Stimulated activated CD4-positive, alpha-beta T cell treated with anti-CD3 and anti-CD28 coated beads, Interleukin-15, amount 100 ng/mL, for 24 hours (primary cell): Measurements from ENCODE around the gene CC2D2A.
"Not testable (repeated sequence)": the region's sequence is repeated elsewhere in the genome, so short reads cannot be mapped to it uniquely, and the experiment has no call there.

Experiments
- DNase-seq: peaks from one replicate; pipeline ENCODE4 v3.0.0-alpha.2; 2020

CC2D2A gene

DNA sequence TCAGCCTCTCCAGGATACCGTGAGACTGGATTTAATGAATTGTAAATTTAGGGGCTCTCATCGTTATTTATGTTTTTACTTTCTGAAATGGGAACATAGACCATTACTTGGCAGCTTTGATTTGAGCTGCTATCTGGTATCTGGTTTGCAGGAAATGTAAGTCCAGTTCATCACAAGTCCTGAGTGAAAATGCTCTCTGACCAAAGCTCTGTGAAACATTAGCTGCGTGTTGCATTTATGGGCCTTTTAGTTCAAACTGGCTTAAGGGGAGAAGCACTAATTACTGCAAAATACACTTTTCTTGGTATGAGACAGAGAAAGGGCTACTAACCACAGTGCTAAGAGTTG is 420 bp downstream of the CC2D2A start:
- DNase-seq, result no peak

DNA sequence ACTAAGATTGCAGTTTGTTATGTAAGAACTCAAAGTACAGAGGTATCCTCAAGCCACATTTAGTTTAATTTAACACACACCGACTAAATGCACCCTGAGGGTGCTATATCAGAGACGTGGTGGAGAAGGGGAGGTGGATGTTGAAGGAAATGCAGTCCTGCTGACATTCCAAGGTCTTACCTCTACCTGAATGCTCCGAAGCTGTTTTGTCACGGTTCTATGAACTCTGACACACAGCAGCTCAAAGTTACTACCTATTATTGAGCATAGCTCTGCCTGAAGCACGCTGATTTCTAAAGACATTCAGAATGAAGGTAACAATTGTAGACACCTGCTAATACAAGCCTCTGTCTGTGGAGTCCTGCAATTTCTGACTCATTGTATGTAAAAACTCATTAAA is 6.7 kb downstream of the CC2D2A start:
- DNase-seq, result no peak

DNA sequence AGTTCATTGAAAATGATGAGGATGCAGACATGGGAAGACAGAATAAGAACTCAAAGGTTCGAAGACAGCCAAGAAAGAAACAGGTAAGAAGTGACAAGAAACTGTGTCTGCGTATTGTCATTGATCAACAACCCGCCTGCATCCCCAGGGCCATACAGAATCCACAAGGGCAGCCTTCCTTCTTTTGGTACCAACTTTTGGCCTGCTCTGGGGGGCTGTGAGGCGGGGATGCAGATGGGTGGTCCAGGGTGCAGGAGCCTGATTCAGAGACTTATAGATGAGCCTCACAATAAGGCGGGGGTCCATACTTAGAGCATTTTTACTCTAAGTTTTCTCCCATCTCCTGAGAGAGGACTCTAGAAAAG is 9.0 kb downstream of the CC2D2A start:
- DNase-seq, result no peak

DNA sequence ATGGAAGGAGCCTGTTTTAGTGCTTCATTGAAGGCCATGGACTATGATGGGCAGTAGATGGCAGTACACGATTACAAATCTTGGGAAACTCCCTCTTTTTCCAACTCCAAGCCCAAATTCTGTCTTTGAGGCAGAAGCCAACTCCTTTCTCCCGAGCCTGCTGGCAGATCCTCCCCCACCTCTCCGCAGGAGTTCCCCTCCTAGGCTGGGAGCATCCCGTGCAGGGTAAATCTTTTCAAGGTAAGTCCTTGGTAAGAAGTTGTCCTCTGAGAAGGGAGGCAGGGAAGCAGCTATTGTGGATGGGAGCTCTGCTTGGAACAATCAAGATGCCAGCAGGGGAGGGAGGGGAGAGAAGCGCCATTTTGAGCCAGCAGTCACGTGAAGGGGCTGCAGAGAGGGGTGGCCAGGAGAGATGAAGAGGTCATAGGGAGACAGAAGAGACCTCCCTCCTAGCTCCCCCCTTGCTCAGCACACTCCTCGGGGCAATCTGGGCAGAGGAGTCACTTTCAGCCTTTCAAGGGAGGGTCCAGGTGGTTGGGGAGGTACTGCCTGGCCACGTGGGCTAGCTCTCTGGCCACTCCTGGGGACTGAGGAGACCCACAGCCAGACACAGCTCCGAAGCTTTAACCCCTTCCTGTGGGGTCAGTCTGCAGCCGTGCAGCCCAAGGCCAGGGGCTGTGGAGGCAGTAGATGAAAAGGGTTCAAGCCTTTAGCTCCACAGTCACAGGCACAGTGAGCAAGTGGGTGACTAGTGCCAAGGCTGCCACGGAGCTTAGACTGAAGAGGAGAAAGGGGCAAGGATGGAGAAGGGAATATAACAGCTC is 9.6 kb downstream of the CC2D2A start:
- no peak for DNase-seq

DNA sequence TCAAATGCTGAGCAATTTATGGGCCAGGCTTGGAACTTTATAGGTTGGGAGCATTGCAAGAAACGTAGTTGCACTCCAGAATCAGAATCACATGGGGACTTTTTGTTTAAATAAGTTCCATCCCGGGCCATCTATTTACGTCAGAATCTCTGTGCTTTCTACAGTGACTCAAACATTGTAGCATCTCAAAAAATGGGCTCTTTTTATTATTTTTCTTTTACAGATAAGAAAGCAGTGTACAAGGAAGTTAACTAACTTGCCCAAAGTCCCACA is 10.2 kb downstream of the CC2D2A start:
- DNase-seq, result no peak

DNA sequence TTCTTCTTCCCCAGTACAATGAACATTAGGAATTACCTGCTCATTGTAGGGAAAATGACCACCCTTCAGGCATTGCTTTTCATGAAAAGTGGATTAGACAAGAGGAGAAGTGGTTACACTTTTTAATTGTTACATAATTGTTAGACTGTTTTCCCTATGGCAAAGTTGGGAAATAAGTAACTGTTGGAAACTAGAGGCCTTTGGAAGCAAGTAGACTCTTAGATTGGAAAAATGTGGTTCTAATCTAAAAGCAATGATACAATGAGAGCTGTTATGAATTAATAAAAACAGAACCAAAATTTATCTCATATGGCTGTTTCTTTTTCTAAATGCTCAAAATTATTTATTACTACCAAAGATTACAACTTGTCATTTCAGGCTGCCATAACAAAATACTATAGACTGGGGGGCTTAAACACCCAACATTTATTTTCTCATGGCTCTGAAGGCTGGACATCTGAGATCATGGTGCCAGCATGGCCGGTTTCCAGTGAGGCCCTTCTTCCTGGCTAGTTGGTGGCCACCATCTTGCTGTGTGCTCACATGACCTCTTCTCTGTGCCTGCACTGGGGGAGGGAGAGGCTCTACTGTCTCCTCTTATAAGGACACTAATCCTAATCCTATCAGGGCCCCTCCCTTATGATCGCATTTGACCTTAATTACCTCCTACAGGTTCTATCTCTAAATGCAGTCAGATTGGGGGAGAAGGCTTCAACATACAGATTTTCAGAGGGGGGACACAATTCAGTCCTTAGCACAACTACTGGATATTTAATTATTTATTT is 12.5 kb downstream of the CC2D2A start:
- no peak for DNase-seq

DNA sequence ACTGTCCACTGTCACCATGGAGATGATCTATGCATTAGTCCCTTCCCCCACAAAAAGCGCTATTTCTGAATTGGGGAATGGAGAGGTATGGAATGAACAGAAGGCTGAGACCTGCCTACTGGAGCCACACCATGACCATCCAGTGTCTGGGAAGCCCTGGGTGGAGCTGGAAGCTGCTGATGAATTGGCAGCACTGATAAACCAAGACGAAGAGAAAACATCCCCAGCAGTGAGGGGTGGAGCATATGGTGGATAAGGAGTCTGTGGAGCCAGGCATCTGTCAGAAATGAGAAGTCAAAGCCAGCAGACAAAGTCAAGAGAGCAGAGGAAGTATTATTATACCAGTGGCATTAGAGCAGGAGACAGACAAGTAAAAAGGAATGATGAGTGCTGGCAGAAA is 13.2 kb downstream of the CC2D2A start:
- DNase-seq, result no peak

DNA sequence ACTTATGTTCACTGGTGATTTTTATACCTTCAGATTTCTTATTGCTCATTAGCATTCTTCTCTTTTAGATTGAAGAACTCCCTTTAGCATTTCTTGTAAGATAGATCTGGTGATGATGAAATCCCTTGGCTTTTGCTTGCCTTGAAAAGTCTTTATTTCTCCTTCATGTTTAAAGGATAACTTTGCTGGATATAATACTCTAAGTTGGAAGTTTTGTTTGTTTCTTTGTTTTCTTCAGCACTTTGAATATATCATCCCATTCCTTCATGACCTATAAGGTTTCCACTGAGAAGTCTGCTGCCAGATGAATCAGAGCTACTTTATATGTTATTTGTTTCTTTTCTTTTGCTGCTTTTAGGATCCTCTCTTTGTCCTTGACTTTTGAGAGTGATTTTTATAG is 18.5 kb downstream of the CC2D2A start:
- no peak for DNase-seq

DNA sequence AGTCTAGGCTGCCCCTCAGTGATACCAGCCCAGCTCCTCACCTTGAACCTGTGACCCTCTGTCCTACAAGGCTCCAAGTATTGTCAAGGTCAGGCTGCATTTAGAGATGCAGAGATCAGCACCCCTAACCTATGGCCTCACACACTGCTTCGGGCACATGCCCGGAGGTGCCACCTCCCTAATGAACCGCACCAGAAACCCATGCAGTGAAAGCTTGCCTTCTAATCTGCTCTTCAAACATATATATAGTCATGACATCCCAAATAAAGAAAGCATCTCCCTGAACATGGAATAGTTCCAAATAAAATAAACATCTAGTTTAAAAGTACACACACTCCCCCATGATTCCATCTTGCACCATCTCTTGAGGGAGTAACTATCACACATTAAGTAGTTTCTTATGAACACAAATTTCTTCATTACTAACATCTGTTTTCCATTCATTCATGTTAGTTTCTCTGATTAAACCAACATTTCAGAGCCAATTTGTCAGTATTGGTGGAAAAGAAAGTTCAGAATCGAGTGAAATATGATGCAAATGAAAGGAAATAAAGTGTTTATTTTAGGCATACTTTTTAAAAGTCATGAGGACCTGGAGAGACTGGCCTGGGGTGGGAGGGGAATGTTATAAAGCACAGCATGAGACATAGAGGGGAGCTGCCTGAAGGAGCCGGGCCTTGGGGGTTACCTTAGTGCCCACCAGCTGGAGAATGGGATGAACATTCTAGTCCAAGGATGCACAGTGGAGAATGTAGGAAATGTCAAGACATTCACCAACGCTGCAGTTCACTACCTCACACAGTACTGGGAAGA is 19.2 kb downstream of the CC2D2A start:
- no peak for DNase-seq

DNA sequence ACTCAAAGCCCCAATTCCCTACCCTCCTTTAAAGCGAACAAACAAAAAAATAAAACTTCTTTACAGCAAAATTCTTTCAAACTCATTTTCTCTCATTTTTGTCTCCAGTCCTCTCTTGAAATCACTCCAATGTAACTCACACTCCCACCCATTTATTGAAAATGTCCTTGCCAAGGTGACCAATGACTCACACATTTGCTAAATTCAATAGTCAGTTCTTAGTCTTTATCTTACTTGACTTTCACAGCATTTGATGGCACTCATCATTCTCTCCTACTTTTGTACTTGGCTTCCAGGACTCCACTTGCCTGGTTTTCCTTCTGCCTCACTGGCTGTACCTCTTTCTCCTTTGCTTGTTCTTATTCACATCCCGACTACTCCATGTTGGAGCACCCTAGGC is 19.9 kb downstream of the CC2D2A start:
- no peak for DNase-seq

DNA sequence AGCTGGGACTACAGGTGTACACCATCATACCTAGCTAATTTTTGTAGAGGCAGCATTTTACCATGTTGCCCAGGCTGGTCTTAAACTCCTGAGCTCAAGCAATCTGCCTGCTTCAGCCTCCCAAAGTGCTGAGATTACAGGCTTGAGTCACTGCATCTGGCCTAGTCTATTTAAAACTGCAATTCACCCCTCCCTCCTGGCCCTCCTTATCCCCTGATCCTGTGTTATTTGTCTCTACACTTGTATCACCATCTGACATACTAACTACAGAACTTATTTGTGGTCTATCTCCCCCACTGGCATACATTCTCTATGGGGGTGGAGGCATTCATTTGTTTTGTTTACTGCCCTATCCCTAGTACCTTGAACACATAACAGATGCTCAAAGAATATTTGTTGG is 23.7 kb downstream of the CC2D2A start:
- no peak for DNase-seq

DNA sequence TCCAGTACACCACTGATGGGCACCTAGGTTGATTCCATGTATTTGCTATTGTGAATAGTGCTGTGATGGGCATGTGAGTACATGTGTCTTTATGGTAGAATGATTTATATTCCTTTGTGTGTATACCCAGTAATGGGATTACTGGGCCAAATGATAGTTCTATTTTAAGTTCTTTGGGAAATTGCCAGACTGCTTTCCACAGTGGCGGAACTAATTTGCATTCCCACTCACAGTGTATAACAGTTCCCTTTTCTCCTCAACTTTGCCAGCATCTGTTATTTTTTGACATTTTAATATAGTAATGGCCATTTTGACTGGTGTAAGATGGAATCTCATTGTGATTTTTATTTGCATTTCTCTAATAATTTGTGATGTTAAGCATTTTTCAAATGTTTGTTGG is 25.9 kb downstream of the CC2D2A start:
- no peak for DNase-seq

DNA sequence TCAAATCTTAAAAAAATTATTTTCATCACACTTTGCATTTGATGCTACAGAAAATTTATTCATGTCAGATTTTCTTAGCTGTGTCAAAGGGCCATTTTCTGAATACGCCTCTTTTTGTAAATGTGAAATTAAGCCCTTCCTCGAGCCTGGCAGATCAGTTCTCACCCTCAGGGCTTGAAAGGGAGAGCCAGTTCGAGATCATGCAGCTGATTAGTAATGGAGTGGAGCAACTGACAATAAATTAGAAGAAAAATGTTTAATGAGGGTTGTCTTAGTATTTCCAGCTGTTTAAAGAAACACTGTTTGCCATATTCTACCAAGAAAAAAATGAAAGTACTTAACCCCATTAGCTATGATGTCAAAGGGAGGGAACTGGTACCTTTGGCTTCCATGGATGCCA is 28.7 kb downstream of the CC2D2A start:
- no peak for DNase-seq

DNA sequence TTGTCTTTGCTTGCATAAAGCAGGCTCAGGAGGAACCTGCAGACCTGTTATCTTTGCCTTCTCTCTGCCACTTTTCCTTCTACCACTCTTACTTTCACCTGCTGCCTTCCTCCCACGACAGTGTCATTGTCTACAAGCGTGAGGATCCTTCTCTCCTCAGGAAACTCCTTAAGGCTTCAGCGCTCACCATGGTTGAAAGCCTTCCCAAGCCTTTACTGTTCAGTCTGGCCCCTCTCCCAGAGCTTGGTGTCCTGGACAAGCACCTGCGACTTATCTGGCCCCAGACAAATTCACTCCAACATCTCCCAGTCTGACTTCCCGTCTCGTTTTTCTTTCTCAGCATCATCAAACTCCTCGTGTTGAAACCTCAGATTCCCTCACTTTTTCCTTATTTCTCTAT is 31.0 kb downstream of the CC2D2A start:
- no peak for DNase-seq

DNA sequence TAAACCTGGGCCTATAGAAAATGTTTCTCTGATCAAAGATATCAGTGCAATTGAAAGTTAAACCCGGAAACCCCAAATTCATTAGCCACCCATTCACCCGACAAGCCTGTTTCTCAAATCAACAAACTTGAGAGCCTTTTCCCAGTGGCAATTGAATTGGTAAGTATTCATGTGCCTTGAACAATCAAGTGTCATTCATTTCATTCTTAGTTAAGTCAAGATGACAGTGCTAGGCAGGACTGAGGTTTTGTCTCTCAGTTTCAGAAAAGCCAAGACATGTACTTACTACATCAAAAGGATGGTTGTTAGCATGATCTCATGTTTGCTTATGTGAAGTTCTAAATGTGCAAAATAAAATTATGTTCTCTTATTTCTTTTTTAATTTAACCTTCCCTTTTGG is 32.3 kb downstream of the CC2D2A start:
- no peak for DNase-seq

DNA sequence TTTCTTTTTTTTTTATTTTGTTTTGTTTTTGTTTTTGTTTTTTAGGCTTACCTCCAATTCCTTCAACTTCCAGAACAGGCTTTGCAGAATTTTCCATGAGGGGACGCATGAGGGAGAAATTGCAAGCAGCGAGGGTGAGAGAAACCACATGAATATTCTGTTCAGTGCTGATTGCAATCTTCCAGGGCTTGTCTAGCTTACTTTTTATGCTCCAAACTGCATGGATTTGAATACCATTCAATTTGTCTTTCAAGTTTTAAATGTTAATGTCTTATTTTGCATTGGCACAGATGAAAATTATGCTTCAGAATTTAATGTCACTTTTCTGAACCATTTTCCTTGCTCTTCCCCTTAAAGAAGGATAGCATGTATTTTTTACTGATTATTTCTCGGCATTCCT is 32.7 kb downstream of the CC2D2A start:
- no peak for DNase-seq

DNA sequence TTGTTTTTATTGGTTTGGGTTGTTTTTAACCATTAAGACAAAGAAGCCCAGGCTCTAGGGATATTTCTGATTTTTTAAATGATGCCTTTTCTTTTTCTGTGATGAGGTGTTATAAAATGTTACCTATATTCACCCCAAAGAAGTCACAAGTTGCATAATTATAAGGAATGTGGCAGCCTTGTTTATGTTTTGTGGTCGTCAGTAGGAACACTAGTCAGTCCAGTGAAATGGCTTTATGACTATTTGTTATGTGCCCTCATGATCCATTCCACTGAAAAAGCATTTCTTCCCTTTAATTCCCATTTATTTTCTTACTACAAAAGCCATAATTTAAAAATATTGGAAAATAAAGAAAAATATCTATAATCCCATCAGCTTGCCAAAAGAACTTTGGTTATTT is 34.4 kb downstream of the CC2D2A start:
- no peak for DNase-seq

DNA sequence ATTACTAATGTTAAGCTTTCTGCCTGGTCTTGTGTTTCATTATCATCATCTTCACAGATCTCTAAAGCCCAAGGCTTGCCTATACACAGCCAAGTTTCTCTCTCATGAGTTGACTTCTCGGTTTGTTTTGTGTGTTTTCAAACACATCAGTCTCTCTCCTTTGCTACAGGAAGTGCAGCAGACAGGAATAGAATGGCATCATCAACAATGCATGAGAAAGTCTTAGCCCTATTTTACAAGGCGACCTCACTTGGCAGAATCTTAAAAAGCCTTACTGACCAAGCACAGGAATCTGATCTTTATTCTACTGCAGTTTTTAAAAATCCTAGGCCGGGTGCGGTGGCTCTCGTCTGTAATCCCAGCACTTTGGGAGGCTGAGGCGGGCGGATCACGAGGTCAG is 36.8 kb downstream of the CC2D2A start:
- DNase-seq, result no peak

DNA sequence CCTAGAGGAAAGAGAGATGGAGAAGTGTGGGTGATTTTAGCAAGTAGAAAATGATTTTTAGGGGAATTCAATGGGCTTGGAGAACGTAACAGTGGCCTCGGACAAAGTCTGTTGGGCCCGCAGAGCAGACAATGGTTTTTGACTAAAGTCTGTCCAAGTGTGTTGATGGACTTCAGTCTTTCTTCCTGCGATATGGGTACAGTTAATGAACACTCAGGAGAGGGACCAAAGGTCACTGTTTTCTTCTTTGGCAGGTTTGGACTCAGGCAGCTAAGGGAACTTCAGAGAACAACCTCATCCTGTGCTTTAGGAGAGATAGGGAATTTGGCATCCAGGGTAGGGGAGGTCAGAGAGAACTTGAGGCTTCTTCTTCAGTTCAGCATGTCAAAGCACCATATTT is 38.0 kb downstream of the CC2D2A start:
- no peak for DNase-seq

DNA sequence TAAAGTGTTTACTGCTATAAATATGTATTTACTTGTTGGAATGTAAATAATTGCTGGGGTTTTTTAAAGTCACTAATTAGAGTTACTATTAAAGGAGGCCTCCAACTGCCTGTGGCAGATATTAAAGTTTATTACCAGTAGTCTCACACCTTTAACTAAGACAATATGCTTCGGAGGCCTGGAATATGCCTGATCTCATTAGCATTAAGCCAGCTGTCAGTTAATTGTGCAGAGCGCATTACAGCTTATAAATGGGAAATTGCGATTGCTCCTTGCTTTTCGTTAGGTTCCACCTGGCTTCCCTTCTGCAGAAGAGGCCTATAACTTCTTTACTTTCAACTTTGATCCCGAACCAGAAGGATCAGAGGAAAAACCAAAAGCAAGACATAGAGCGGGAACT is 41.3 kb downstream of the CC2D2A start:
- no peak for DNase-seq

DNA sequence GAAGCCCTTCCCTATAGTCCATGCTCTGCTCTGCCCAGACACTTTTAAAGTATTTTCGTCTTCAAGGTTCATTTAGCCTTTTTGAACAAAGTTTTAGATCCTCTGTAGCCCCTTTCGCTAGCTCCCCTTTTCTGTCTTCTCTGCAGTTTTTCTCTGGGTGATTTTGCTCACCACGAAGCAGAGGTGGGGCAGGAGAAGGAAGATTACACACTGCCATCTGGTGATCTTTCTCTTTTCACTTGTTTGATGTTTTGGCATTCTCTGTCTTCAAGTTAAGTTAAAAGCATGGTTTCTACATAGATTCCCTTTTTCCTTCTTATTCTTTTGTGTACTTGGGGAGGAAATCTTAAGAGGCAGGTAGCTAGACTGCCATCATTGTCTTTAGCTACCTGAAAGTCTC is 43.9 kb downstream of the CC2D2A start:
- no peak for DNase-seq

DNA sequence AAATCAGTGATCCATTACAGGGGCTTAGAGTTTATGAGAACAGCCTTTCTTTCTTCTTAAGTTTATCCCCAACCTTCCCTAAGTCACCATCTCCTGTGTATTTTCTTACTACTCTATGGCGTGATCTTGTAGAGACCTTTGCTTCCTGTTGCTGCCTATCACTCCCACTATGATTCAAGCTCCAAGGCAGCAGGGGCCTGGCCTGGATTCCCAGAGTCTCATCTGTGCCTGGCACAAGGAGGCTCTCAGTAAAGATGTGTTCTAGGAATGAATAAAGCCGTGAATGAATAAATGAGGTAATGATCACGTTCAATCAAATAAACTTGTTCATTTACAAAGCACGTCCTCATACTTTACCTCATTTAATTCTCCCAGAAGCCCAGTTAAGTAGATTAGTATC is 45.4 kb downstream of the CC2D2A start:
- DNase-seq, result no peak

DNA sequence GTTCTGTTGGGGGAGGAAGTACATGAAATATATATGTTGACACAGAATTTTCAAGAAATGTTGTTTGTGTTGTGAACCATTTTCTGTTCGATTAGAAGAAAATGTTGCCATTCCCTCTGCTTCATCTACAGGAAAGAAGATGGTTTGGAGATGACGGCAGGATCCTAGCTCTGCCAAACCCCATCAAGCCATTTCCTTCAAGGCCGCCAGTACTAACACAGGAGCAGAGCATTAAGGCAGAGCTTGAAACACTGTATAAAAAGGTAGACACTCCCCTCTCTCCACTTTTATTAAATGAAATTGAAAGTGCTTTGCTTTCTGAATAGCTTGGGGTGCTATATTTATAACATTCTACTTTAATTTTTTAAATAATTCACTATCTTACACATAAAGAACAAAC is 46.8 kb downstream of the CC2D2A start:
- DNase-seq, result no peak

DNA sequence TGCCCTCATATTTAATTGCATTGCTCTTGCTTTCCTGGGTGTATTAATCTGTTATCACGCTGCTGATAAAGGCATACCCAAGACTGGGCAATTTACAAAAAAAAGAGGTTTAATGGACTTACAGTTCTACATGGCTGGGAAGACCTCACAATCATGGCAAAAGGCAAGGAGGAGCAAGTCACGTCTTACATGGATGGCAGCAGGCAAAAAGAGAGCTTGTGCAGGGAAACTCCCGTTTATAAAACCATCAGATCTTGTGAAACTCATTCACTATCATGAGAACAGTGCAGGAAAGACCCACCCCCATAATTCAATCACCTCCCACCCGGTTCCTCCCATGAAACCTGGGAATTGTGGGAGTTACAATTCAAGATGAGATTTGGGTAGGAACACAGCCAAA is 48.0 kb downstream of the CC2D2A start:
- not testable (repeated sequence) for DNase-seq
